Spinal cord (tissue), 10 donors: ENCODE results near the gene TMEM178B. TPM values are rescaled to one million over a fixed set of nuclear protein-coding genes. Genes with fewer than 3 reads are reported as not detected.
"Not testable (repeated sequence)": the region's sequence is repeated elsewhere in the genome, so short reads cannot be mapped to it uniquely, and the experiment has no call there.

Experiments
- DNase-seq, 6 donors: peaks; one replicate each; pipeline versions ENCODE4 v3.0.0 to v3.0.0-alpha.2; 2013 to 2015; ENCODE audit warnings: low spot score in 6 of 6, low read depth in 4 of 6
- H3K27ac ChIP-seq: one replicate; pipeline ENCODE4 v1.5.1; 2013; ENCODE audit warnings: low read depth, low read length, control low read depth
- H3K27me3 ChIP-seq: one replicate; pipeline ENCODE4 v1.6.1; 2013; ENCODE audit warnings: low read length; ENCODE audit not compliant: control insufficient read depth, insufficient read depth
- H3K36me3 ChIP-seq: one replicate; pipeline ENCODE4 v1.6.1; 2013; ENCODE audit warnings: low read length; ENCODE audit not compliant: control insufficient read depth, insufficient read depth
- H3K4me1 ChIP-seq: one replicate; pipeline ENCODE4 v1.6.1; 2013; ENCODE audit warnings: low read length; ENCODE audit not compliant: control insufficient read depth, insufficient read depth
- H3K4me3 ChIP-seq: one replicate; pipeline ENCODE4 v1.5.1; 2013; ENCODE audit warnings: low read depth, low read length, control low read depth
- H3K9me3 ChIP-seq: one replicate; pipeline ENCODE4 v1.6.1; 2013; ENCODE audit warnings: low read length; ENCODE audit not compliant: control insufficient read depth, insufficient read depth
- WGBS: methylation state at CpG from one replicate; pipeline ENCODE4 v1.1.5; 2013; ENCODE audit warnings: missing lambda C conversion rate; ENCODE audit not compliant: insufficient coverage; 5-methylcytosine and 5-hydroxymethylcytosine counted together
- polyA plus RNA-seq, 2 donors: library from polyadenylated mRNA; unstranded; fragments of 120-200 nt; gene quantifications; one replicate each; pipeline ENCODE4 v1.2.1, GENCODE V29; 2013; ENCODE audit not compliant: insufficient read length in 2 of 2
- total RNA-seq, 2 donors: library from RNA; depleted of rRNA in 1 of 2; stranded (reverse); fragments of 120-200 nt in 1 of 2; fragments of >200 nt in 1 of 2; gene quantifications; one replicate each; pipeline versions ENCODE4 v1.2.3 to v1.2.4, GENCODE V29; 2013 to 2014
- donor health status: healthy.

Gene TMEM178B
- total and polyA plus RNA-seq, 4 donors: 24.6 to 71.1 (median 52.1) TPM

- Histone ChIP-seq H3K4me1 (no peaks in the 10 kb centered on the region), H3K9me3 (no peaks in the 10 kb centered on the region), H3K27ac (no peak overlapping the region), H3K36me3 (peaks cover 2% of the 10 kb centered on the region), H3K27me3 (no peaks in the 10 kb centered on the region), H3K4me3 (no peak overlapping the region)
- no CpG with 5 or more reads among the region's 5 CpGs for WGBS
- no peak for DNase-seq
These were observed 116.6 kb downstream of the TMEM178B start for GRCh38 chr7:141190495-141190894.

GRCh38 chr7:141191277-141191676 is 117.4 kb downstream of the TMEM178B start:
- no peak for DNase-seq
- H3K36me3 ChIP-seq: peaks cover under 1% of the 10 kb centered on the region
- no peak overlapping the region for H3K27ac ChIP-seq
- no peak overlapping the region for H3K4me3 ChIP-seq
- no CpG with 5 or more reads among the region's 3 CpGs for WGBS
- no peaks in the 10 kb centered on the region for H3K9me3 ChIP-seq
- no peaks in the 10 kb centered on the region for H3K4me1 ChIP-seq
- H3K27me3 ChIP-seq: no peaks in the 10 kb centered on the region

GRCh38 chr7:141193066-141193465 is 119.2 kb downstream of the TMEM178B start:
- 84% methylated on average over 4 of the region's 4 CpGs for WGBS
- H3K27ac ChIP-seq: no peak overlapping the region

DNA sequence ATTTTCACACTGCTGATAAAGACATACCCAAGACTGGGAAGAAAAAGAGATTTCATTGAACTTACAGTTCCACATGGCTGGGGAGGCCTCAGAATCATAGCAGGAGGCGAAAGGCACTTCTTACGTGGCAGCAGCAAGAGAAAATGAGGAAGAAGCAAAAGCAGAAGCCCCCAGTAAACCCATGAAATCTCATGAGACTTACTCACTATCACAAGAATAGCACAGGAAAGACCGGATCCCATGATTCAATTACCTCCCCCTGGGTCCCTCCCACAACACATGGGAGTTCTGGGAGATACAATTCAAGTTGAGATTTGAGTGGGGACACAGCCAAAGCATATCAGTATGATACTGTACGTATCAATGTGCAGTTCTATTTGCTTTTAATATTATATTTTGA is 121.9 kb downstream of the TMEM178B start:
- not testable (repeated sequence) for H3K27me3 ChIP-seq
- peaks cover 22% of the 10 kb centered on the region for H3K4me1 ChIP-seq
- no CpG with 5 or more reads among the region's 4 CpGs for WGBS

More at GRCh38 chr7:141193066-141193465, 119.2 kb downstream of the TMEM178B start:
- Histone ChIP-seq H3K4me1 (peaks cover 1% of the 10 kb centered on the region), H3K27me3 (no peaks in the 10 kb centered on the region), H3K9me3 (no peaks in the 10 kb centered on the region), H3K4me3 (no peak overlapping the region), H3K36me3 (no peaks in the 10 kb centered on the region)
- no peak for DNase-seq

GRCh38 chr7:141198194-141198958 is 124.5 kb downstream of the TMEM178B start:
- H3K4me1 ChIP-seq: peaks cover 31% of the 10 kb centered on the region
- WGBS: 64% methylated on average over 5 of the region's 12 CpGs
- no peaks in the 10 kb centered on the region for H3K27me3 ChIP-seq
- no peaks in the 10 kb centered on the region for H3K9me3 ChIP-seq
- peak in 1 of 6 donors; percentile 73 for DNase-seq
- no peak overlapping the region for H3K27ac ChIP-seq
- H3K4me3 ChIP-seq: no peak overlapping the region
- peaks cover 2% of the 10 kb centered on the region for H3K36me3 ChIP-seq

More for the DNA sequence above, 121.9 kb downstream of the TMEM178B start:
- H3K9me3 ChIP-seq, DNase-seq, H3K36me3 ChIP-seq, H3K4me3 ChIP-seq, H3K27ac ChIP-seq: not testable (repeated sequence)

DNA sequence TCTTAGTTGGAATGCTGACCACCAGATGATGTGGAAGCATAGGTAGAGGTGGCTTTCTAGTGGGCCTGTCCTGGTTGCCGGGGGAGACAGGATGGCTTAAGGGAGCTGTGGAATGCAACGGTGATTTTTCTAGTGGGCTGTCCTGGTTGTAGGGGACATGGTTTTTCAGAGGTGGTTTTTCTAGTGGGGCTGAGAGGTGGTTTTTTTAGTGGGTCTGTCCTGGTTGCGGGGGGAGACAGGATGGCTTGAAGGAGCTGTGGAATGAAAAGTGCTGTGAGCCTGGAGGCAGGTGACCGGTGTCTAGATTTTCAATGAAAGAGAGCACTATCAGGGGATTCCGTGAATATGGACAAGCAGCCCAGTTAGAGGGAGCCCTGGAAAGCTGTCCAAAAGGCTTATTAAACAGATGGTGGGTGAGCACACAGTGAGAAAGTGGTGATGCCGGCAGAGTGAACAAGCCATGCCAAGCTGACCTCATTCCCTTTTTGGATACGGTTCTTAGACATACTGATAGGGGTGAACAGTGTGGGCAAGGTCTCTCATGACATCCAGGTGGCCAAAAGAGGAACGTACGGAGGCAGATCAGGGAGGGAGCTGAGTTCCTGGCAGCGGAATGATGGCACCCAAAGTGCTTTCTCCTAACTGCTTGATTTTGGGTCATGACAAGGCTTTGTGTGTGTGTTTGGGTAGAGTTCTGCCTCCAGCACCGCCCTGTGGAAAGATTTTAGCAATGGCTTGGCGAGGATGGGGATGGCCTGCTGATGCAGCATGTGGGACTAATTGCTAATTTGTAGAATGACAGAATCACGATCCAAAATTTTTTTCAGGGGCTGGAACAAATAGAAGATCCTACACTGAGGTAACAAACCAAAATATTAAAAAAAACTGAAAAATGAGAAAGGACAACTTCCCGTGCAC is 126.6 kb downstream of the TMEM178B start:
- Histone ChIP-seq H3K4me3 (no peak overlapping the region), H3K4me1 (peaks cover 39% of the 10 kb centered on the region), H3K36me3 (peaks cover 2% of the 10 kb centered on the region), H3K9me3 (no peaks in the 10 kb centered on the region), H3K27ac (no peak overlapping the region), H3K27me3 (no peaks in the 10 kb centered on the region)
- 62% methylated on average over 12 of the region's 14 CpGs for WGBS
- peak in 2 of 6 donors; percentile 53 to 57 for DNase-seq

GRCh38 chr7:141201145-141201885 is 127.5 kb downstream of the TMEM178B start:
- Histone ChIP-seq H3K4me3 (no peak overlapping the region), H3K4me1 (peaks cover 39% of the 10 kb centered on the region), H3K9me3 (no peaks in the 10 kb centered on the region), H3K36me3 (peaks cover 2% of the 10 kb centered on the region), H3K27me3 (no peaks in the 10 kb centered on the region), H3K27ac (no peak overlapping the region)
- DNase-seq: no peak
- 55% methylated on average over 11 of the region's 11 CpGs for WGBS

GRCh38 chr7:141202535-141202934 is 128.7 kb downstream of the TMEM178B start:
- H3K27me3 ChIP-seq: no peaks in the 10 kb centered on the region
- no peaks in the 10 kb centered on the region for H3K9me3 ChIP-seq
- peaks cover 39% of the 10 kb centered on the region for H3K4me1 ChIP-seq
- H3K36me3 ChIP-seq: peaks cover 2% of the 10 kb centered on the region
- WGBS: 52% methylated on average over 3 of the region's 4 CpGs
- no peak overlapping the region for H3K4me3 ChIP-seq
- no peak overlapping the region for H3K27ac ChIP-seq
- peak in 1 of 6 donors; percentile 42 for DNase-seq

- no peak overlapping the region for H3K27ac ChIP-seq
- H3K36me3 ChIP-seq: peaks cover 2% of the 10 kb centered on the region
- DNase-seq: no peak
- peaks cover 39% of the 10 kb centered on the region for H3K4me1 ChIP-seq
- H3K4me3 ChIP-seq: no peak overlapping the region
- no peaks in the 10 kb centered on the region for H3K9me3 ChIP-seq
- WGBS: 85% methylated on average over 4 of the region's 6 CpGs
- no peaks in the 10 kb centered on the region for H3K27me3 ChIP-seq
These were observed 129.3 kb downstream of the TMEM178B start for GRCh38 chr7:141203177-141203576.
